GM19035 (cell line): Measurements from ENCODE around the gene OPRL1.

ENCODE experiments used
- ATAC-seq: cut with Tn5 transposase; IDR thresholded peaks from one replicate; pipeline ENCODE4 v1.9.1; 2021; ENCODE audit not compliant: unreplicated experiment

OPRL1 gene

DNA sequence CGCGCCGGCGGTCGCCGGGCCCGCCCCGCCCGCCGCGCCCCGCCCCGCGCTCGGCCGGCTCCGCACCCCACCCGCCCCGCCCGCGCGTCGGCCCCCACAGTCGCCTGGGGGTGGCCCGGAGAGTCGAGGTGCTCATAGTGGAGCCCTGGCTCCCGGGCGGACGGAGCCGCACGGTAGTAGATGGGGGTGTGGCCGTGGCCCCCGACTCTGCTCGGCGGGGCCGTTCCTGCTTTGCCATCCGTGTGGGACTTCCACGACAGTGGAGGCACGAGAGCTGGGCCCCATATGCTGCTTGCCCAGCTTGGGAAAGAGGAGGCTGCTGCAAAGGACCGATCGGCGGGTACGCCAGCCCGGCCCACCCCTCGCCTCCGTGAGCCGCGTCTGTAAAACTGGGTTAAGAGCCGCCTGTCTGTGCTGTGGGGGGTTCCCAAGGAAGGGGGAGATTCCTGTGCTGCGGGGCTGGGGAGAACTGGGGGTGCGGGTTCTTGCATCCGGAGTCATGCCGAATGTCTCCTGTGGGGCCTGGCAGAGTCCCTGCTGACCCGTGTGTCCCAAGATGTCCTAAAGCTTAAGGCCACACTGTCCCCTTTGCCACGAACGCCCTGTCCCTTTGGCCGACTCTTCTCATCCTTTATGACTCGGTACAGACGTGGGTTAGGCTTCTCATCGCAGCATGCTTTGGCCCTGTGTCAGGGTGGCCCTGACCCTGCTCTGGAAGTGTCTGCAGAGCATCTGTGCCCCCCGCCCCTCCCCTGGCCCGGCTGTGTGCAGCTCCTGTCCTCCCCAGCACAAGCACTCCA lies at the start of gene OPRL1:
Gene OPRL1 (plus strand): TSS at position 70 of the 800 bp plus-strand sequence. CDS start 12,639 bp downstream, outside the sequence.
- no peak for ATAC-seq

DNA sequence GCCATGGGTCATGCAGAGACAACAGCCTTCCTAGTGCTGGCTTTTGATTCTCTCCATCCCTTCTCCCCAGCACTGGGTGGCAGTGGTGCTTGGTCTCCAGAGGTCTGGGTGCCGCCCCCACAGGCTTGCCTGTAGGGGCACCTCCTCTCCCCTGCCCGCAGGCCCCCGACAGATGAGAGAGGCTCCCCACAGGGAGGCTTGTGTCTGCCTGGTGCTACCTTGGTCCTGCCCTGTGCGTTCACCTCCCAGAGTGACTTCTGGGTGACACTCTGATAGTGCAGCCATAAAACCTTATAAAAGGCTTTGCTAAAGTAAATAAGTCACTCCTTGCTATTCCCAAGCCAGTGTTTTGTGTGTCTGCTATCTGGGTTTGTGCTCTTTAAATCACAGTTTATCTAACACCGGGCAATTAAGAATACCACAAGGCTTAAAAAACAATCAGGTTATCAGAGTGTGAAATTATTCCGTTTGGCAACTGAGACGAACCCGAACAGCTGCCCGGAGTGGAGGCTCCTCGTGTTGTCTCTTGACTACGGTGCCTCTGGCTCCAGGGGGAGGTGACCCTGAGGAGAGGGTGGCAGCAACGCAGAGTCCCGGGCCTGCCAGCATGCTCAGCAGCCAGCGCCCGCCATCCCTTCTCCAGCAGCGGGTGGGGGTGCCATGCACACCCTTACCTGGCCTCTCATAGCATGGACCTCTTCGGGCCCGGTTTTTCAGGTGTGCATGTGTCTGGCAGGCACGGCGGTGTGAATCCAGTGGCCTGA lies 49.3 kb upstream of the OPRL1 start:
- no peak for ATAC-seq

DNA sequence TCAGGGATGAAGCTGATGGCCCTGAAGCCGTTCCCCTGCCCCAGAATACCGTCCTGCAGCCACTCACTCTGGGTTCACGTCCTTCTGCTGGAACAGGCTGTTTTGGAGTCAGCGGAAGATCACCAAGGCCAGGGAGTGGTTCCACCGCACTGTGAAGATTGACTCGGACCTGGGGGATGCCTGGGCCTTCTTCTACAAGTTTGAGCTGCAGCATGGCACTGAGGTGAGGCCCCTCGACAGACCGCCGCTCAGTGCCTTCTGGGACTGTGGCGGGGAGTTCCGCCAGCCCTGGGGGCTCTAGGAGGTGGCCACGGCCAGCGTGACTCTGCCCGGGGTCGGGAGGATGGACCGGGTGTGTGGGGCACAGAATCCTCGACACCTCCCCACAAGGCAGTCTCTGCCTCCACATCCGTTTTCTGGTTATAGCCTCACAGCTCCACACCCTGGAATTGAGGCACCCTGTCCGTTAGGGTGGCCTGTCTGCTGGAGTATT lies 48.0 kb upstream of the OPRL1 start:
- no peak for ATAC-seq

DNA sequence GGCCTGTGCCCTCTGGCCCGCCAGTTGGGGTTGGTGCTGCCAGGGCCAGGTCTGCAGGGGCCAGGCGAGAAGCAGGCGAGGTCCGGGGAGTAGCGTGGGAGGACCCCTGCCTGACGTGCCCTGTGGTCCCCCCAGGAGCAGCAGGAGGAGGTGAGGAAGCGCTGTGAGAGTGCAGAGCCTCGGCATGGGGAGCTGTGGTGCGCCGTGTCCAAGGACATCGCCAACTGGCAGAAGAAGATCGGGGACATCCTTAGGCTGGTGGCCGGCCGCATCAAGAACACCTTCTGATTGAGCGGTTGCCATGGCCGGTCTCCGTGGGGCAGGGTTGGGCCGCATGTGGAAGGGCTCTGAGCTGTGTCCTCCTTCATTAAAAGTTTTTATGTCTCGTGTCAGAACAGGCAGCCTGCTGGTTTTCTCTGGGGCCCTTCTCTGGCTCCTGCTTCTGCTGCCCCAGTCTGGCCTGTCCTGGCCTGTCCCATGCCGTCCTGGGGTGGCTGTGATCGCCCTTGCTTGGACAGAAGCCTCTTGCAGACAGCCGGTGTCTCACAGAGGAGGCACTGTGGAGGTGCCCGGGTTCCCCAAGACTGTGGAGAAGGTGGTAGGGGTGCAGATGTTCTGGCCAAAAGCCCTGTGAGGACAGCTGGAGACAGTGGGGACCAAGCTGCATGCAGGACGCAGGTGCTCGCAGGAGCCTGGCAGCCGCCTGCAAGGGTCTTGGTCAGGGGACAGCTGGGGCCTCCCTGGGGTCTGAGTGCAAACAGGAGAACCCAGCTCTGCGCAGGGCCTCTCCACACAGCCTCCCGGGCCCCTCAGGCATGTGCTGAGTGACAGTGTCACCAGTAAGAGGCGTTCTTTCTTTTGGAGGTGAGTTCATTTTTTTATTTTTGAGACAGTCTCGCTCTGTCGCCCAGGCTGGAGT lies 46.9 kb upstream of the OPRL1 start:
- no peak for ATAC-seq

DNA sequence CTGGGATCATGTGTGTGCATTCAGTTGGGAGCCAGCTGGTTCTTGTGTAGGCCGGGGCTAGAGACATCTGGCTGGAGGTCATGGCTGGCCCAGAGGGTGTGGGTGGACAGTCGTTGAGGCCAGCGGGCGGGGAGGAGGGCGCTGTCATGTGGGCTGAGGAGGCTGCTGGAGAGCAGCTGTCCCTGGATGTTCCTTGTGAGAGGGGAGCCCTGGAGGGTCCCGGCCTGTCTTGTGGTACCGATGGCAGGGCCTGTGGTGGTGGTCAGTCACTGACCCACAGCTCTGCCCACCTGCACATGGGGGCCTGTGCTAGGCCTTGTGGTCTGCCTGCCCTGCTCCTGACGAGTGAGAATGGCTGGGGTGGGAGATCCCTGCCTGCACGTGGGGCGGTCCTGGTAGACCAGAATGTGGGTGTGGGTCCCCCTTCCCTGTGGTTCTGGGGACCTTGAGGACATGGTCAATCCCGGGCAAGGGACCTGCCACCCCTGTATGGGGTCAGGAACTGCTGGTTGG lies 45.8 kb upstream of the OPRL1 start:
- ATAC-seq = no peak

DNA sequence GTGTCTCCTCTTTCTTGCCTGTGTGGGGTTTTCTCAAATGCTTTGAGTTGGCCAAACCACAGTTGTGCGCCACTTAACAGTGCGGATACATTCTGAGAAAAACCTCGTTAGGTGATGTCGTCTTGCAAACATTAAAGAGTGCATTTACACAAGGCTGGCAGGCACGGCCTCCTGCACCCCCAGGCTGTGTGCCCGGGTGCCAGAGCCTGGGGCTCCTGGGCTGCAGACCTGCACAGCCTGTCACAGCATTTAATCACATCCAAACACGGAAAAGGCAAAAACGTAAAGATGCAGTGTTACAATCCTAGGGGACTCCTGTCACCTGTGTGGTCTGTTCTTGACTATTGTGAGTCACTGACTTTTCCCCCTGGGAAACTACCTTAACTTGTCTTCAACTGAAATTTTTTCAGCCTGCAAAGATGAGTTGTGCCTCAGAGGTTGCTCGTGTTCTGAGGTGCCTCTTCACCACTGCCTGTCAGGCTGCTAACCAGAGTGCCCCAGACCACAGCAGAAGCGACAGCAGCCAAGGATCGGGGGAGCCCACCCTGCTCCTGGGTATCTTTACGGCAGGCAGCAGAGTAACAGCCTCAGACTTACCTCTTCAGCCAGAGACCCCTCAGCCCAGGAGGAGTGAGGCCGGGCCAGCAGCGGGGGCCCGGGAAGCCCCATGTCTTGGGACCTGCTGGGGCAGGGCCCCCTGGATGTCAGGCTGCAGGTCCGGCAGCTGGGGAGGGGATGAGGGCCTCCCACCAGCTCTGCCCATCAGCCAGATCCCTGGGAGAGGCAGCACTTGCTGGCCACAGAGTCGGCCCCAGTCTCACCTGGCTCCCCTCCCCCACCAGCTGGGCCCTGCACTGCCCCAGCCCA lies 44.6 kb upstream of the OPRL1 start:
- ATAC-seq = no peak

DNA sequence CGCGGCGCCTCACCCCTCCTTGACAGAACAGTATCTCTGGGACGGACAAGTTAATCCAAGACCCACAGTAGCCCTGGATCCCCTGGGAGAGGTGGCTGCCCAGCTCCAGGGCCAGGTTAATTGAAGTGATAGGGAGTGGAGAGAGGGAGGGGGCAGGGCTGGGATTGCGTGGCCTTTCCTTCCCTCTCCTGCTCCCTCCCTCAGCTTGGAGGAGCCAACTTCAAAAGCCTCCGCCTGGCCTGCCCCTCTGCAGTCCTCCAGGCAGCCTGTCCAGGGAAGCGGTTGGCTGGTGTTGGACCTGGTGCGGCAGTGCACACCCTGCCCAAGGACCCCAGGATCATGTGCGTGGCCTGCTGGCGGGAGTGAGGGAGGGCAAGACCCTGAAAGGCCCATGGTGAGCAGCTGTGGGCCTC lies 43.9 kb upstream of the OPRL1 start, which contains the start of gene C20orf204:
Gene C20orf204 (plus strand): TSS at position 250 of the 413 bp plus-strand sequence. CDS start 142 bp downstream, at position 392.
- no peak for ATAC-seq

DNA sequence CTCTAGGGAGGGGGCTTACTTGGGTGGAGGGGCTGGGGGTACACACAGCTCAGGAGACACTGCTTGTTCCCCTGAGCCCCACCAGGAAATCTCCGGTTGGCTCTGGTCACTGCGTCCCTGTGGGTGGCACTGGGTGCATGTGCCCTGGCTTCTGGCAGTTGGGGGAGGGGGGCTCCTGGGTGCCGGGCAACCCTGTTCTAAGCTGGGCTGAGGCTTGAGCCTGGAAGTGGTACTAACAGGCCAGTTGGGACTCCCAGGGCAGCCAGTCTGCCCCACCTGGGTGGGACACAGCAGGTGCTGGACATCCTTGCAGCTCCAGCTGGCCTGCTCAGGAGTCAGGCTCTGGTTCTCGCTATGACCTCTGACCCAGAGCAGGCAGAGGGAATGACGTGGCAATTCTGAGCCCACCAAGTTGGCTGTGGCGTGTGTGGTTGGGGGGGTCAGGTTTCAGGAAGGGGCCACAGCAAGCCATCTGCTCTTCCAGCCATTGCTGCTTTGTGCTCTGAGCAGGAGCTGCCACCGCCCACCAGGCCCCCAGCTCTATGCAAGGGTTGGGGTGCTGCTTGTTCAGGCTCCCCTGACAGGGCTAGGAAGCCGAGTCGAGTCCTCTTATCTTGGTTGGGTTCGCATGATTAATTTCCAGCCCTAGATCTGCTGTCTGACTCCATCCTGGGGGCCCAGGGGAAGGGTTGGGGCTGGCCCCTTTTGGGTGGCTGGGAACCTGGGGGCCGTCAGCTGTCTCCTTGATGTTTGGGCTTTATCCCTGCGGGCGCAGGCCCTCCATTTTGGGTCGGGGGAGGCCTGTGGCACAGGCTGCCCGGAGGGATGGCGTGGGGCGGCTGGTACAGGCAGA lies 43.3 kb upstream of the OPRL1 start:
- no peak for ATAC-seq

DNA sequence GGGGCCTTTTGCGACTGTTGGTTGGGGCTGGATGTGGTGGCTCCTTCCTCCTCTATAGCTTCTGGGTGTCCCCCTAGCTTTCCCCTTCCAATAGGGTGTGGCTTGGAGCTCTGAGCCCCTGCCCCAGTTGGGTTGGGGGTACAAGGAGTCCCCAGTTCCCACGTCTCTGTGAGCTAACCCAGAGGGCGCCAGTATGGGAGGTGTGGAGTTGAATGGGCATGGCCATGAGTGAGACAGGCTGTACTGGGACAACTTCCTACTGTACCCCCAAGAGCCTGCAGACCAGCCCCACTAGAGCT lies 42.7 kb upstream of the OPRL1 start:
- ATAC-seq = no peak

DNA sequence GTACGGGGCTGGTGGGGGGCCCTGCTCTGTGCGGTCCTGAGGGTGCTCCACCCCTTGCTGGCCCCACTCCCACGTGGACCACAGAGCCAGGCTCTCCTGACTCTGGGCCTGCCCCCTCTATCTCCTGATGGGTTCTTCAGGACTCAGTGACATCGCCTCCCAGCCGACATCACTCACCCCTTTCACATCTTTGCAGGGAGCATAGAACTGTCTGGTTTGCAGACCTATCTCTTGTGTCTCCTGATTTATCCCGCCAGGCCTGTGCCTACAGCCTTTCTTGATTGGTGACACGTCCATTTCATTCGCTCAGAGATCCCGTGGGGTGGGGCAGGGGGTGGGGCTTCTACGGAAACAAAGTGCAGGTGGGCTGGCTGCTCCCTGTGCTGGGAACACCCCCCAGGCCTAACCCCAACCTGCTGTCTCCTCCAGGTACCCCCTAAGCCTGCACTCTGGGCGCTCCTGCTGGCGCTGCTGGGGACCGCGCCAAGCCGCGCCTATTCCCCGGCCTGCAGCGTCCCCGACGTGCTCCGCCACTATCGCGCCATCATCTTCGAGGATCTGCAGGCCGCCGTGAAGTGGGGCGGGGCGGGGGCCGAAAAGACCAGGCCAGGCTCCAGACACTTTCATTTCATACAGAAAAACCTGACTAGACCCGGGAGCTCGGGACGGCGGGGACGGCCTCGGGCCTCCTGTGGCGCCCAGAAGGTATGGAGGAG lies 42.2 kb upstream of the OPRL1 start:
- ATAC-seq = no peak

DNA sequence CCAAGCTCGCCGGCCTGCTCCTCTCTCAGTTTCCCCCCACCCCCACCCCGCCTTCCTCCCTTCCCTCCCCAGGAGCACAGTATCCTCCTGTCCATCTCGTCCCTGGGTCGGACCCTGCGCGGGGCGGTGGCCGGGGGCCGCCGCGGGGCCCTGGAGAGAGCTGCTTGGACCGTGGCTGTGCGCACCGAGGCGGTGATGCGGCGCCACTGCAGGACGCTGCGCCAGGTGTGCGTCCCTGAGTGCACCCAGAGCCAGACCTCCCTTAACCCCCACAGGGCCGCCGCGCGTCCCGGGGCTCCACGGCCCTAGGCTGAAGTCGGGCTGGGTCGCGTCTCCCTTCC lies 41.7 kb upstream of the OPRL1 start:
- ATAC-seq = peak; percentile 15

DNA sequence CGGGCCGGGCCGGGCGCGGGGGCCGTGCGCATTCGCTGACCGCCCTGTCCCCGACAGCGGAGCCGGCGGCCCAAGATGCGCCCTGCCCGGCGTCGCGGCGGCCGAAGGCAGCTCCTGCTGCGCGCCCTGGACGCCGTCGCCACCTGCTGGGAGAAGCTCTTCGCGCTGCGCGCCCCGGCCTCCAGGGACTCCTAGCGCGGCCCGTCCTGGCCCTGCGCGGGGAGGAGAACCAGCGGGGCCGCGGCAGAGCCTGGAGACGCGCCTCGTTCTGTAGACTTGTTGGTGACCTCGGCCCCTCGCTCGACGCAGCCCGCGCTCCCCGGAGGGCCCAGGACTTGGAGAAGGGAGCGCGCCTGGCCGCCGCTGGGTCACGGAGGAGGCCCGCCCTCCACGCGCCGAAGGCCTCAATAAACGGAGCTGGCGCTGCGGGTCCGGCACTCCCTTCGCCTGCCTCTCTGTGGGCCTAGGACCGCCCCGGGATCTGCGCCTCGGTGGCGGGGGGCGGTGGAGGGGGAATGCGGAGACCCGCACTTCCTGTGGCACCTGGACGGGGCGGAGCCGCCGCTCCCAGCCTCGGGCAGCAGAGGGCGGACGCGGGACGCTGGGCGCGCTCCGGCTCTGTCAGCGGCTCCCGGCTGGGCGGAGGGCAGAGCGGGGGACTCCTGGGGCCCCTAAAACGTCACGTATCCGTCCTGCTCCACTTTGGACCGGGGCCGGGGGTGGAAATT lies 41.2 kb upstream of the OPRL1 start:
- ATAC-seq = peak; percentile 63

DNA sequence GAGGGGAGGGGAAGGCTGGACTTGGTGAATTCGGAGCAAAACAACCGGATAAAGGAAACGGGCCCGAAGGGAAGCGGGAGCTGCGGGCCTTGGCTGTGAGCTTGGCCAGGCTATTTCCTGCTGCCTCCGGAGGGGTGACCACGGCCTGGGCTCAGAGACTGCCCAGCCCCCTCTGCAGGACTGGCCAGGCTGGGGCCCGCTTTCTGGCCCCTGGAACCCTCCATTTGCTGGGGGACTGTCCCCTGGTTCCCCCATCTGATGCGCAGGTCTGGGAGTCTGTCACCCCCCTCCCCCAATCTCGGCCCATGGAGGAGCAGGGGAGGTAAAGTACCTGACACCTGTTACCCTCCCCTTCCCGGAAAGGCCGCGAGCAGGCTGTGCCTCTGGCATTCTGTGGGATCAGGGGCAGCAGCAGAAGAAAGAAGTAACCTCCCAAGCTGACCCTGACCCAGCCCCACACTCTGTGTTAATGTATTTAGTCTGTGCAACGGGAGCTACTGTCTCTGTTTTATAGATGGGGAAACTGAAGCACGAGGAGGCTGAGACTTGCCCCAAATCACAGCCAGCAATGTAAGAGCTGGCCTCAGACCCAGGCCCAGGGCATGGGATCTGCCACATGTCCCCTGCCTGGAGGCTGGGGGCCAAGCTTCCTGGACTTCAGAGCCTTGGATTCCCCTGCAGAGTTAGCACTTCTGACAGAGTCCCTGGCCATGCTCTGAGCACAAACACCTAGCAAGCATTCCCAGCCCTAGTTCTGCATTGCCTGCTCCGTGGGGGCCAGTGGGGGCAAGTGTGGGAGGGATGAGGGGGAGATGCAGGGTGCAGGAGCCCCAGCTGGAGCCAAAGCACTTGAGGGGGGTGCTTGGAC lies 40.4 kb upstream of the OPRL1 start:
- no peak for ATAC-seq

DNA sequence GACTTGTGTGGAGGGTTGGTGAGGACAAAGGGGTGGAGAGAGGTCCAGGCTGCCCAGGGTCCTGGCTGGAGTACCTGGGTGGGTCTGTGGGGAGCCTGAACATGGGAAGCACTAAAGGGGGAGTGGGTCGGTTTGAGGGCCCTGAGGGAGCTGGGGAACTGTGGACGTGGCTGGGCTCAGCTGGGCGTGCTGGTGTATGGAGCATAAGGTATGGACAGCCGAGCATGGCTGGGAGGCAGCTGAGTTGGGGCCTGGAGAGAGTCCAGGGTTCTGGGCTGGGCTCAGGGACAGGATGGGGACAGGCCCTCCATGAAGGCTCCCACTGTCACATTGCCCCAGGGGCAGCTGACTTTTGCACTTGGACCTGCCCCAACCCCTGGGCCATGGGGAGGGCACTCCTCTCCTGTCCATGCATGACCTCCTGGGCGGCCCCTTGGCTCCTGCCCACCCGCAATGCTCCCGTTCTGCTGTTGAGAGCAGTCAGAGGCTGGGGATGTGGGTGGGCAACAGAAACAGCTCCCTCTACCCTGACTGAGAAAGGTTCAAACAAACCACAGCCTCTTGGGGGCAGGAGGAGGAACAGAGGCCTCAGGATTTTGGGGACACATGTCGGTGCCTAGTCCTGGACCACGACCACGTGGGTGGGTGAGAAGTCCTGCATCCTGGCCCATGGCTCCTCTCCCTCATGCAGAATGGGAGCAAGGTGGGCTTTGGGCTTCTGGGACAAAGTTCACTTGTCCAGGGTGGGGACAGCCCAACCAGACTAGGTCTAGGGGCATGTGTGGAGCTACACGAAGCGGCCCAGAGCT lies 39.4 kb upstream of the OPRL1 start:
- ATAC-seq = no peak

DNA sequence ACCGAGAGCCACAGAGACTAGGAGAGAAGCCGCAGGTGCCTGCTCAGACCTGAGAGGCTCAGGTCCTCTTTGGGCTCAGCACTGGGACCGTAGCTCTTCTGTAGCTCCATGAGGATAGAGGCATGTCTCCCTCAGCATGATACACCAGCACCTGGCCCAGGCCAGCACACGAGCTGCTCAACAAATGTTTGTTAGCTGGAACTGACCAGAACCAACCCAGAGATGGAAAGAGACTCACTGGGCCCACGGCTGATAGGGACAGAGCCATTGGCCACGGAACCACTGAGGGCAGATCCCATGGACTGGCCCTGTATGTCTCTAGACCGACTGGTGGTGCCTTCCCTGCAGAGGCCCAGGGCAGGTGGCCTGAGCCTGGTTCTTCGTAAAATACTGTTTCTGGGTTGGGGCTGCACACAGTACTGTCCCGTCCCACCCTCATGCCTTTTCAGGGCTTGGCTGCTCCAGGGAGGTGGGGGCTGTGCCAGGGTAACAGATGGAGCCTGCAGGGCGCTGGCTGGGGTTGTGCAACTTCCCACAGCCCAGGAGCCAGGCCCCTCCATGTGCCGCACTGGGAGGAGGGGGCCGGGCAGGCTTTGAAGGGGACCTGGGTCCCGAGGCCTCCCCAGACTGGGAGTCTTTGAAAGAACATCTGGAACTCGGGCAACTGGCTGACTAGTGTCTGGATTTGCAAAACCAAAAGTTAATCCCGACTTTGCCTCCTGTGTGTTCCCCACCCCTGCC lies 38.7 kb upstream of the OPRL1 start:
- ATAC-seq = no peak

DNA sequence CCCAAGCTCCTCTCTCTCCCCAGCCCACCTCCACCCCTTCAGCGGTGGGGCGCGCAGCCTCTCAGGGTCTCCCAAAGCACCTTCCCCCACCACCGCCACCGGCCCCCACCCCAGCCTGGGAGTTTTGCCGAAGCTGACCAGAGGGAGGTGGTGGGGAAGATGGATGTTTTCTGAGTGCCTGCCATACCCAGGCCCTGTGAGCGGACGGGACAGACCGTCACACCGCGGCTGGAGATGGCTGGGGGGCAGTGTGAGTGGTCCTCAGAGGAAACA lies 38.2 kb upstream of the OPRL1 start:
- ATAC-seq = no peak
